Type B pancreatic cell (in vitro differentiated cells): ENCODE data around the gene MMP14. TPM values are rescaled to one million over a fixed set of nuclear protein-coding genes. Genes with fewer than 3 reads are reported as not detected.

Experiments used
- DNase-seq: peaks from one replicate; pipeline ENCODE4 v3.0.0; 2021; ENCODE audit warnings: mixed read lengths; ENCODE audit not compliant: unreplicated experiment; ENCODE audit errors: extremely low spot score
- H3K27ac Mint-ChIP-seq: 2 replicates; pipeline ENCODE4 v1.8.0; 2021; ENCODE audit warnings: mild to moderate bottlenecking, mixed read lengths
- H3K27me3 Mint-ChIP-seq: 2 replicates; pipeline ENCODE4 v1.8.0; 2021; ENCODE audit warnings: mixed read lengths
- H3K36me3 Mint-ChIP-seq: 2 replicates; pipeline ENCODE4 v1.8.0; 2021; ENCODE audit warnings: mixed read lengths
- H3K4me1 Mint-ChIP-seq: one replicate; pipeline ENCODE4 v1.8.0; 2021; ENCODE audit warnings: mixed read lengths; ENCODE audit not compliant: unreplicated experiment
- H3K4me3 Mint-ChIP-seq: 2 replicates; pipeline ENCODE4 v1.8.0; 2021; ENCODE audit warnings: mild to moderate bottlenecking, mixed read lengths
- H3K9me3 Mint-ChIP-seq: 2 replicates; pipeline ENCODE4 v1.8.0; 2021; ENCODE audit warnings: mixed read lengths
- total RNA-seq: library from RNA; stranded (reverse); gene quantifications from 2 replicates; pipeline ENCODE4 v1.2.1, GENCODE V29; 2021; ENCODE audit warnings: low replicate concordance
- TF ChIP-seq, protein P1 (sequence below): fragments of 200-600 bp; sonication (generic); conservative IDR thresholded peaks from 2 replicates; pipeline ENCODE4 v1.5.0; 2021; ENCODE audit warnings: antibody characterized with exemption, mild to moderate bottlenecking

Gene MMP14
- total RNA-seq, 1 donor from 2014 or later = 137 TPM

DNA sequence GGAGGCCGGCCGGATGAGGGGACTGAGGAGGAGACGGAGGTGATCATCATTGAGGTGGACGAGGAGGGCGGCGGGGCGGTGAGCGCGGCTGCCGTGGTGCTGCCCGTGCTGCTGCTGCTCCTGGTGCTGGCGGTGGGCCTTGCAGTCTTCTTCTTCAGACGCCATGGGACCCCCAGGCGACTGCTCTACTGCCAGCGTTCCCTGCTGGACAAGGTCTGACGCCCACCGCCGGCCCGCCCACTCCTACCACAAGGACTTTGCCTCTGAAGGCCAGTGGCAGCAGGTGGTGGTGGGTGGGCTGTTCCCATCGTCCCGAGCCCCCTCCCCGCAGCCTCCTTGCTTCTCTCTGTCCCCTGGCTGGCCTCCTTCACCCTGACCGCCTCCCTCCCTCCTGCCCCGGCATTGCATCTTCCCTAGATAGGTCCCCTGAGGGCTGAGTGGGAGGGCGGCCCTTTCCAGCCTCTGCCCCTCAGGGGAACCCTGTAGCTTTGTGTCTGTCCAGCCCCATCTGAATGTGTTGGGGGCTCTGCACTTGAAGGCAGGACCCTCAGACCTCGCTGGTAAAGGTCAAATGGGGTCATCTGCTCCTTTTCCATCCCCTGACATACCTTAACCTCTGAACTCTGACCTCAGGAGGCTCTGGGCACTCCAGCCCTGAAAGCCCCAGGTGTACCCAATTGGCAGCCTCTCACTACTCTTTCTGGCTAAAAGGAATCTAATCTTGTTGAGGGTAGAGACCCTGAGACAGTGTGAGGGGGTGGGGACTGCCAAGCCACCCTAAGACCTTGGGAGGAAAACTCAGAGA is 9.6 kb downstream of the MMP14 start:
- H3K36me3 Mint-ChIP-seq = peaks cover 8% of the 10 kb centered on the region
- H3K4me1 Mint-ChIP-seq = peaks cover 19% of the 10 kb centered on the region
- no peaks in the 10 kb centered on the region for H3K27me3 Mint-ChIP-seq
- TF ChIP-seq, protein P1, sequence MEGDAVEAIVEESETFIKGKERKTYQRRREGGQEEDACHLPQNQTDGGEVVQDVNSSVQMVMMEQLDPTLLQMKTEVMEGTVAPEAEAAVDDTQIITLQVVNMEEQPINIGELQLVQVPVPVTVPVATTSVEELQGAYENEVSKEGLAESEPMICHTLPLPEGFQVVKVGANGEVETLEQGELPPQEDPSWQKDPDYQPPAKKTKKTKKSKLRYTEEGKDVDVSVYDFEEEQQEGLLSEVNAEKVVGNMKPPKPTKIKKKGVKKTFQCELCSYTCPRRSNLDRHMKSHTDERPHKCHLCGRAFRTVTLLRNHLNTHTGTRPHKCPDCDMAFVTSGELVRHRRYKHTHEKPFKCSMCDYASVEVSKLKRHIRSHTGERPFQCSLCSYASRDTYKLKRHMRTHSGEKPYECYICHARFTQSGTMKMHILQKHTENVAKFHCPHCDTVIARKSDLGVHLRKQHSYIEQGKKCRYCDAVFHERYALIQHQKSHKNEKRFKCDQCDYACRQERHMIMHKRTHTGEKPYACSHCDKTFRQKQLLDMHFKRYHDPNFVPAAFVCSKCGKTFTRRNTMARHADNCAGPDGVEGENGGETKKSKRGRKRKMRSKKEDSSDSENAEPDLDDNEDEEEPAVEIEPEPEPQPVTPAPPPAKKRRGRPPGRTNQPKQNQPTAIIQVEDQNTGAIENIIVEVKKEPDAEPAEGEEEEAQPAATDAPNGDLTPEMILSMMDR = no peak
- no peak overlapping the region for H3K4me3 Mint-ChIP-seq
- no peaks in the 10 kb centered on the region for H3K9me3 Mint-ChIP-seq
- no peak overlapping the region for H3K27ac Mint-ChIP-seq
- DNase-seq = no peak

DNA sequence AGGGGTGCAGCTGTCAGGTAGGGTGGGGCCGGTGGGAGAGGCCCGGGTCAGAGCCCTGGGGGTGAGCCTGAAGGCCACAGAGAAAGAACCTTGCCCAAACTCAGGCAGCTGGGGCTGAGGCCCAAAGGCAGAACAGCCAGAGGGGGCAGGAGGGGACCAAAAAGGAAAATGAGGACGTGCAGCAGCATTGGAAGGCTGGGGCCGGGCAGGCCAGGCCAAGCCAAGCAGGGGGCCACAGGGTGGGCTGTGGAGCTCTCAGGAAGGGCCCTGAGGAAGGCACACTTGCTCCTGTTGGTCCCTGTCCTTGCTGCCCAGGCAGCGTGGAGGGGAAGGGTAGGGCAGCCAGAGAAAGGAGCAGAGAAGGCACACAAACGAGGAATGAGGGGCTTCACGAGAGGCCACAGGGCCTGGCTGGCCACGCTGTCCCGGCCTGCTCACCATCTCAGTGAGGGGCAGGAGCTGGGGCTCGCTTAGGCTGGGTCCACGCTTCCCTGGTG is 10.5 kb downstream of the MMP14 start:
- no peak for DNase-seq
- H3K9me3 Mint-ChIP-seq = no peaks in the 10 kb centered on the region
- no peak overlapping the region for H3K4me3 Mint-ChIP-seq
- H3K27me3 Mint-ChIP-seq = no peaks in the 10 kb centered on the region
- H3K4me1 Mint-ChIP-seq = peaks cover 19% of the 10 kb centered on the region
- TF ChIP-seq, protein P1 = no peak
- peaks cover 3% of the 10 kb centered on the region for H3K36me3 Mint-ChIP-seq
- no peak overlapping the region for H3K27ac Mint-ChIP-seq

DNA sequence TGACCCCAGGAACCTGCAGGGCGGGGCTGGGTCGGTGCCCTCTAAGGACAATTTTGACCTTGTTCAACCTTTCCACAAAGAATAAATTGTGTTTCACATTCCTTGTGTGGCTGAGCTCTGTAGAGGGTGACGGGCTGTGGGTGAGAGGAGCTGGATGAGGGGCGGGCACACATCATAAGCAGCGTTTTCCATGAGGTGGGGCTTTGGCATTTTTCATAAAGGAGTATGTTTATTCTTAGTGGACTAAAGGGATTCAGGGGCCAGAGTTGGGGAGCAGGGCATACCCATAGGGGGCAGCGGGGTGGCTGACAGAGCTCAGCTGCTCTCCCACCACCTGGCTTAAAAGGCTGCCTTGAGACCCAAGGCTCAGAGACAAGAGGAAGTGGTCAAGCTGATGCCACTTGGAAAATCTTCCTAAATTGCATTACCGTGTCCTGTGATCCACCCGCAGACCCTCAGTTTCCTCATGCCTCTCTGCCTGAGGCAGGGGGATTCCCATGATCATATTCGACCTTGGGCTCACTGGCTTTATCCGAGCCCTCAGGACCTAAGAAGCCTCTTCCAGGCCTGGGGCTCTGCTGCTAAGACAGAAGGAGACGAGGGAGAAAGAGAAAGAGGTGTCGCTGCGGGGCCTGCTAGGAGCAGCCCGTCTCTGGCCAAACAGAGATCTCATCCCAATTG is 11.4 kb downstream of the MMP14 start:
- no peaks in the 10 kb centered on the region for H3K9me3 Mint-ChIP-seq
- TF ChIP-seq, protein P1 = no peak
- H3K27ac Mint-ChIP-seq = peak overlapping the region; percentile 84
- peak overlapping the region; percentile 73 for H3K4me3 Mint-ChIP-seq
- peaks cover 3% of the 10 kb centered on the region for H3K36me3 Mint-ChIP-seq
- DNase-seq = no peak
- H3K27me3 Mint-ChIP-seq = no peaks in the 10 kb centered on the region
- peaks cover 21% of the 10 kb centered on the region for H3K4me1 Mint-ChIP-seq

DNA sequence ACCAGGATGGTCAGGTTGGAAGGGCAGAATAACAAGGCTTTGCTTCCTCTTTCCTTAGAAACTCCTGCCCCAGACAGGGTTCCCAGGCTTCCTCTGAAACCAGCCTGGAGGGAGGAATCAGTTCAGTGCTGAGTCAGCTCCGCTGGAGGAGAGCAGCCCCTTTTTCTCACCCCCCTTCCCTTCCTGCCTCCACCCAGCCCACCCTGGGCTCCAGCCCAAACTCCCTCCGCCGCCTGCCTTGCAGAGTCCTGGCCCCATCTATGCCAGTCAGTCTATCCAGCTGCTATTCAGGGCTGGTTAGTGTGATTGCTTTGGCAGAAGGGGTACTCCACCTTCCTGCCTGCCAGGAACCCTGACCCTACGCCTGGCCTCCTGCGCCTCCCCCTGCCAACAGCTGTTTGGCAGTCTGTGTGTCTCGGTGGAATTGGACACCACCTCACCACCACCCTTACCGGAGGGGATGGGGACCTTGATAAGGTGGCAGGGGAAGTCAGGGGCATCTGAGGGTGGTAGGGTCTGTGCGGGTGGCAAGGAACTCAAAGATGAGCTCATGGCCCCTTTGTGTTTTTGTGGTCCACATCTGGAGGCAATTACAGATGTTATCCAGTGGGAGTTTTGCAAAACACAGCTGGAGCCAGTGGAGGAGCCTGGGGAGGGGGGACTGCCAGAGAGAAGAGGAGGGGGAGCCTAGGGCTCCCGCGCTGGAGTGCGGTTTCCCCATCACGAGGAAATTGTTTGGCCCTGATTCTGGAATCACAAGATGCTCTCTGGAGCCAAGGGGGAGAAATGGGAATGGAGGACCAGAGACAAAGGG is 12.2 kb downstream of the MMP14 start:
- H3K9me3 Mint-ChIP-seq = no peaks in the 10 kb centered on the region
- DNase-seq = no peak
- H3K4me1 Mint-ChIP-seq = peaks cover 27% of the 10 kb centered on the region
- TF ChIP-seq, protein P1 = no peak
- H3K4me3 Mint-ChIP-seq = peak overlapping the region; percentile 73
- H3K27ac Mint-ChIP-seq = peak overlapping the region; percentile 84
- peaks cover under 1% of the 10 kb centered on the region for H3K36me3 Mint-ChIP-seq
- no peaks in the 10 kb centered on the region for H3K27me3 Mint-ChIP-seq

DNA sequence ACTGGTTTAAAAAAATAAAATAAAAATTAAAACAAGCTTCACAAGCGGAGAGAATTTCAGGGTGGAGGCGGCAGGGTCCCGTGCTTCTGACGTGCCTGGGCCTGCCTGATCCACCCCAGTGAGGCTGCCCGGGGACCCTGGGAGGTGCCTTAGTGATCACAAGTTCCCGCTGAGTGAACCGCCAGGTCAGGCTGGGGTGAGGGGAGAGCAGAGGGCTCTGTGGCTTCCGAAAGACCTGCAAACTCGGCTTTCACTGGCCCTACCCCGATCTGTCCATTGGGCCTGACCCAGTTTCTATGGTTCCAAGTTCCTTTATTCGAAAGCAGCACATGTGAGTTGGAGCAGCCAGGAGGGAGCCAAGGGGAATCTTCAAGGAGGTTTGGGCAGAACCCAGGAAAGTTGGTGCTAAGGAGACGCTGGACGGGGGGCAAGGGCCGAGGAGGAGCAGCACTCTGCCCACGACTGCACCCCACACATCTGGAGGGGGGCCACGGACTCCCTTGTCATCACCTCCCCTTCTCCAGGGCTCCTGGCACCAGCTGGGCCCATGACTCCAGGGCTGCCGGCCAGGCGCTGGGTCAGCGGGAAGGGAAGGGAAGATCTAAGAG is 12.9 kb downstream of the MMP14 start:
- Mint-ChIP-seq H3K27ac (peak overlapping the region; percentile 84), H3K36me3 (no peaks in the 10 kb centered on the region), H3K9me3 (no peaks in the 10 kb centered on the region), H3K27me3 (no peaks in the 10 kb centered on the region), H3K4me3 (no peak overlapping the region), H3K4me1 (peaks cover 27% of the 10 kb centered on the region)
- DNase-seq = no peak
- TF ChIP-seq, protein P1 = no peak
